Gastroesophageal sphincter (tissue), 4 donors: Measurements from ENCODE around the gene KIF26B. TPM values are rescaled to one million over a fixed set of nuclear protein-coding genes. Genes with fewer than 3 reads are reported as not detected.

Source experiments
- ATAC-seq: fragments of 150-250 bp; one replicate; pipeline ENCODE4 v1.9.1; 2016; ENCODE audit warnings: mild to moderate bottlenecking, moderate library complexity
- H3K27ac ChIP-seq, 4 donors: fragments of 200-600 bp; sonication (generic) in 3 of 4; 1 replicate in 3 of 4; 2 replicates in 1 of 4; pipeline ENCODE4 v1.5.1; 2016 to 2019
- H3K27me3 ChIP-seq: fragments of 200-600 bp; sonication (generic); one replicate; pipeline ENCODE4 v1.5.1; 2019
- H3K36me3 ChIP-seq, 2 donors: fragments of 200-600 bp; sonication (generic); one replicate each; pipeline ENCODE4 v1.5.1; 2019; ENCODE audit warnings: control low read depth in 1 of 2
- H3K4me1 ChIP-seq, 3 donors: fragments of 200-600 bp; sonication (generic); 1 replicate in 2 of 3; 2 replicates in 1 of 3; pipeline ENCODE4 v1.5.1; 2016 to 2019; ENCODE audit warnings: control low read depth in 2 of 3
- H3K4me3 ChIP-seq, 2 donors: fragments of 200-600 bp; sonication (generic); one replicate each; pipeline ENCODE4 v1.5.1; 2019; ENCODE audit warnings: mild to moderate bottlenecking in 1 of 2, moderate library complexity in 1 of 2
- H3K9me3 ChIP-seq, 3 donors: fragments of 200-600 bp; sonication (generic); one replicate each; pipeline ENCODE4 v1.5.1; 2017 to 2019; ENCODE audit warnings: control low read depth in 2 of 3
- CTCF ChIP-seq, 4 experiments: fragments of 200-600 bp in 2 of 4; fragments of 450-650 bp in 2 of 4; sonication (generic) in 1 of 4; IDR thresholded peaks; one replicate each; pipeline ENCODE4 v1.5.1; 2017 to 2019; ENCODE audit warnings: antibody characterized with exemption in 4 of 4, mild to moderate bottlenecking in 2 of 4, moderate library complexity in 2 of 4
- EP300 ChIP-seq: sonication (generic); formaldehyde crosslinking; IDR thresholded peaks from one replicate; pipeline ENCODE4 v1.6.1; 2017; ENCODE audit warnings: antibody characterized with exemption, mild to moderate bottlenecking
- POLR2A ChIP-seq, 2 donors: fragments of 450-650 bp; IDR thresholded peaks; one replicate each; pipeline ENCODE4 v1.6.1; 2017; ENCODE audit warnings: antibody characterized with exemption in 2 of 2, mild to moderate bottlenecking in 2 of 2, moderate library complexity in 1 of 2
- POLR2AphosphoS5 ChIP-seq: sonication (generic); formaldehyde crosslinking; IDR thresholded peaks from one replicate; pipeline ENCODE4 v1.6.1; 2017; ENCODE audit warnings: antibody characterized with exemption
- WGBS, 2 donors: methylation state at CpG; one replicate each; pipeline ENCODE4 v1.1.5; 2018; ENCODE audit warnings: low coverage in 1 of 2; 5-methylcytosine and 5-hydroxymethylcytosine counted together
- total RNA-seq, 4 donors: library from RNA; depleted of rRNA; stranded (reverse); fragments of >200 nt; gene quantifications; one replicate each; pipeline ENCODE4 v1.1.0, GENCODE V29; 2016

KIF26B gene
- total RNA-seq, 4 donors from 2014 or later: 0.62 to 1.9 (median 0.97) TPM

GRCh38 chr1:245256528-245256927 lies 101.7 kb downstream of the KIF26B start:
- Histone ChIP-seq H3K27me3 (no peaks in the 10 kb centered on the region), H3K9me3 (peaks cover 0 to 17% (median 0%) of the 10 kb centered on the region in 3 donors), H3K4me3 (no peak overlapping the region), H3K27ac (no peak overlapping the region), H3K36me3 (no peaks in the 10 kb centered on the region), H3K4me1 (no peaks in the 10 kb centered on the region)
- TF ChIP-seq CTCF (IDR thresholded peaks at IDR 0.05): no peak
- TF ChIP-seq EP300: no peak
- no peak for TF ChIP-seq POLR2A (IDR thresholded peaks at IDR 0.05)
- no peak for TF ChIP-seq POLR2AphosphoS5
- no peak for ATAC-seq
- WGBS, 2 donors: 90 to 100% methylated on average over 2 of the region's 6 CpGs

- WGBS, 2 donors: 78 to 96% methylated on average over 5 to 8 of the region's 12 CpGs
- no peak for ATAC-seq
- H3K4me3 ChIP-seq: no peak overlapping the region
Observed at GRCh38 chr1:245258271-245258920, 103.6 kb downstream of the KIF26B start.

GRCh38 chr1:245260110-245260882 lies 105.5 kb downstream of the KIF26B start:
- Histone ChIP-seq H3K4me3 (no peak overlapping the region), H3K4me1 (no peaks in the 10 kb centered on the region), H3K36me3 (no peaks in the 10 kb centered on the region), H3K27ac (no peak overlapping the region), H3K27me3 (no peaks in the 10 kb centered on the region), H3K9me3 (no peaks in the 10 kb centered on the region)
- no peak for TF ChIP-seq POLR2AphosphoS5
- TF ChIP-seq EP300: no peak
- TF ChIP-seq POLR2A (IDR thresholded peaks at IDR 0.05): no peak
- no peak for TF ChIP-seq CTCF (IDR thresholded peaks at IDR 0.05)
- ATAC-seq: no peak
- WGBS, 2 donors: 64 to 67% methylated on average over 3 to 6 of the region's 6 CpGs

More at GRCh38 chr1:245258271-245258920, 103.6 kb downstream of the KIF26B start:
- Histone ChIP-seq H3K4me1 (no peaks in the 10 kb centered on the region), H3K36me3 (no peaks in the 10 kb centered on the region), H3K27ac (no peak overlapping the region), H3K9me3 (peaks cover 0 to under 1% (median 0%) of the 10 kb centered on the region in 3 donors), H3K27me3 (no peaks in the 10 kb centered on the region)
- TF ChIP-seq POLR2AphosphoS5: no peak
- TF ChIP-seq EP300: no peak
- no peak for TF ChIP-seq POLR2A (IDR thresholded peaks at IDR 0.05)
- no peak for TF ChIP-seq CTCF (IDR thresholded peaks at IDR 0.05)

- WGBS, 2 donors: 80 to 86% methylated on average over 2 to 4 of the region's 5 CpGs
- no peak overlapping the region for H3K4me3 ChIP-seq
- H3K9me3 ChIP-seq: no peaks in the 10 kb centered on the region
Observed at GRCh38 chr1:245260883-245261282, 106.1 kb downstream of the KIF26B start.

GRCh38 chr1:245261786-245262185 lies 107.0 kb downstream of the KIF26B start:
- H3K4me3 ChIP-seq: no peak overlapping the region
- no peaks in the 10 kb centered on the region for H3K9me3 ChIP-seq
- no peaks in the 10 kb centered on the region for H3K36me3 ChIP-seq
- no peak overlapping the region for H3K27ac ChIP-seq
- H3K4me1 ChIP-seq: no peaks in the 10 kb centered on the region
- no peak for ATAC-seq
- 98 to 100% methylated on average over 2 to 5 of the region's 7 CpGs for WGBS, 2 donors
- no peaks in the 10 kb centered on the region for H3K27me3 ChIP-seq
- TF ChIP-seq EP300 (no peak), POLR2A (IDR thresholded peaks at IDR 0.05) (no peak), POLR2AphosphoS5 (no peak), CTCF (IDR thresholded peaks at IDR 0.05) (no peak)

More at GRCh38 chr1:245260883-245261282, 106.1 kb downstream of the KIF26B start:
- Histone ChIP-seq H3K36me3 (no peaks in the 10 kb centered on the region), H3K27ac (no peak overlapping the region), H3K4me1 (no peaks in the 10 kb centered on the region), H3K27me3 (no peaks in the 10 kb centered on the region)
- TF ChIP-seq POLR2A (IDR thresholded peaks at IDR 0.05) (no peak), EP300 (no peak)
- ATAC-seq: no peak
